ENCODE data around the gene GZF1.

The GZF1 gene

DNA sequence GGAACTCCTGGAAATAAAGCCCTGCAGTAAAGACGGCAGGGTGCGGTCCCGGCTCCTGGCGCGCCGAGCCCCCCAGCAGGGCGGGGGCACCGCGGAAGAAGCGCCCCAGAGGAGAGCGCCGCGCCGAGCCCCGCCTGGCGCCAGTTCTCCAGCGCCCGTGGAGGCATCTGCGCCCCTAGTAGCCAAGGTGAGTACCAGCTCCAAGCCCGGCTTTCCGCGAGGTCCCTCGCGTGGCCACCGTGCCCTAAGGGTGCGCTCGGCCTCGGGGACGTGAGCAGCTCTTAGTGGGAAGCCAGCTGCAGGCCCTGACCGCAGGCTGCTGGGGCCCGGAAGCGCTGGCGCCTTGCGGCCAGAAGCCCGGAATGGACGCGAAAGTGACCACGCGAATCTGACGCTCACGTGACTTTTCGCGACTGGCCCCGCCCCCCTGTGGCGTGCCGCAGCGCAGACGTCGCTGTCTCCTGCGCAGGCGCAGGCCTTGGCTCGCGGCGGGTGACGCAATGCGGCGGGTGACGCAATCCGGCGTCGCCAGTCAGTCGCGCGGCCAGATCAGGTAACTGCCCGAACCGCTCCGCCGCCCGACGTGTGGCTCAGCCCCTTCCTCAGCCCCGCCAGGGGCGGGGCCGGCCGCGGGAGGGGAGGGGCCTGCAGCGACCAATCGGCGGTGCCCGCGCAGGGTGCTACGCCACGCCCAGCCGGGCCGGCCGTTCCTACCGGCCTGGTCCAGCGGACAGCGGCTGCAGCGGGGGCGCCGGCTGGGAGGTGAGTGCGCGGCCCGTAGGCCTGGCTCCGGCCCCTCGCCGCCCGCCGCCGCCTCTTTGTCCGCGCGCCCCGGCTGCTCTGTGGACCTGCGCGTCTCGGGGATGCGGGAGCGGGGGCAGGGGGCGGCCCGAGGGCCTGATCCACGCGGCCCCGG lies at the start of gene GZF1:
Gene GZF1 (plus strand): TSS at position 707 of the 916 bp plus-strand sequence. CDS start 2,202 bp downstream, outside the sequence.
- DNase-seq: peak; percentile 95 to 97

GRCh38 chr20:23313271-23313670 lies 48.7 kb upstream of the GZF1 start:
- DNase-seq: no peak

DNA sequence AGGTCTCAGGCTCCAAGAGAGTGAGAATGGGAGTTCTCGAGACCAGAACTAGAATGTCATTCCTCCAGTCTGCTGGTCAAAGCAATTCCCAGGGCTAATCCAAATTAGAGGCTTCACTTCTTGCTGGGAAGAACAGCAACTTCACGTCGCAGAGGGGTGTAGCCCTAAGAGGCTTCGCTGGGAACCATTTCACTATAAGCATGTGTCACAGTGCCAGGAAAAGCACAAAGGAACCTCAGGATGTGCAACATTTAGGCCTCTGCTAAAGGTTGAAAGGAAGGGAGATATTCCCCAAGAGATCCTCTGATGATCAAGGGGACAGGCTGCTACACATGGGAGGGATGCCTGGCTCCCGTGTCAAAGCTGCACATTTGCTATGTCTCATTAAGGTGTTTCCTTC lies 47.3 kb upstream of the GZF1 start:
- no peak for DNase-seq

GRCh38 chr20:23315099-23315498 lies 46.9 kb upstream of the GZF1 start:
- DNase-seq: no peak

DNA sequence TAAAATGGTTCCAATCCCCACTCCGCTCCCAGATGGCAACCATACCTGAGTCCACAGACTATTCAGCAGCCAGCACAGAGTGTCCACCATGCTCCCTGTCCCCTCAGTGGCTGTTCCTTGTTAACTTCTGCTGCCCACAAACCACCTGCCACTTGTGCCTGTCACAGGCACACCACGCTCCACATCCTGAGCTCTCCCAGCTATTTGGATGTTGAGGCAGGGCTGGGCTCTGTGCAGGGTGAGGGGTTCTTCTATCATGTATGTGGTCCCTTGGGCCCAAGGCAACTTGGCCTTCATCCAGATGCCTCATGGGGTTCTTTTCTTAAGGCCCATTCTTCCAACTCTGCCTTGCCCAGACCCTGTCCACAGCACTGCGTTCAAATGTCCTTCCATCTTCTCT lies 45.4 kb upstream of the GZF1 start:
- DNase-seq: no peak

DNA sequence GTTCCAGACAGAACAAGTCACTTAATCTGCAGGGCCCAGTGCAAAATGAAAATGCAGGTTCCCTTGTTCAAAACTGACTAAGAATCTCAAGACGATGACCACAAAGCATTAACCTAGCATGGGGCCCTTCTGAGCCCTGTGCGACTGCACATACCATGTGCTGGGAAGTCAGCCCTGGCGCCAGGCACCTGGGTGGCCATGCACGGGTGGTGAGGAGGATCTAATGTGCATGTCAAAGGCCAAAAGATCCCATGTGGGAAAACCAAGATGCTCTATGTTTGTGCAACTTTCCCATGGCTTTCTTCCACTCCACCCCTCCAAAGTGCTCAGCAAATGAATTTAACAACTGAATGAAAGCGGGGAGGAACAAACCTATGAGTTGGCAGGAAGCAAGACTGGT lies 44.9 kb upstream of the GZF1 start:
- no peak for DNase-seq

DNA sequence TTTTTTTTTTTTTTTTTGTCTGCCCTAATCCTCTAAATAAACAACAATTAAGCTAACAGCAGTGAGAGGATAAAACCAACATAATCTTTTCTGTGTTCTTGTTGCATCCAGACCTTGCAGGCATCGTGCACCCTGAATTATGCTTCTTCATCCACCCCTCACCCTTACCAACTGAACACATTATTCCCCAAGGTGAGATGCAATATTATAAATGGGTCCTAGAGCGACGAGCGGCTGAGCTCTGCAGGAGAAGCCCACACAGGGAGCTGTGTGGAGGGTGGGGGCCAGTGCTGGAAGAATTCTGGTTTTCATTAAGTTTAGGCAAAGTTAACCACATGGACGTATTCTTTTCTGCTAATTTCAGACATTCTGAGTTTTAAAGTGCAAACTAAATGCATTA lies 43.6 kb upstream of the GZF1 start:
- no peak for DNase-seq

DNA sequence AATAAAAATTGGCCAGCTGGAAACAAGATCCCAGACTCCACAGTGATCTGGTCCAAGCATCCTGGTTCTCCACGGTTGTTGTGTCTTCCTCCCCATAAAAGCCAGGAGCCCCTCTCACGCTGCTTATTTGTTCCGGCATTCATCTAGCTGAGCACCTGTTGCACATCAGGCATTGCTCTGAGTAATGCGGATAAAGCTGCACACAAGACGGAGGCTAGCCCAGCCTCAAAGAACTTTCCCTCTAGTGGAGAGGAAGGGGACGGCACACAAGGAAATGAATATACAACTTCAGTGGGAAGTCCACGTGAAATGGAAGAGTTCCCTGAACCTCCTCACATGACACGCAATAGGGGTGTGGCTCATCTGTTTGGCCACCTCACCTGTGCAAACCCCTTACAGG lies 41.7 kb upstream of the GZF1 start:
- DNase-seq: no peak

- no peak for DNase-seq
Observed at GRCh38 chr20:23325107-23325506, 36.9 kb upstream of the GZF1 start.

GRCh38 chr20:23326774-23327173 lies 35.2 kb upstream of the GZF1 start:
- no peak for DNase-seq

DNA sequence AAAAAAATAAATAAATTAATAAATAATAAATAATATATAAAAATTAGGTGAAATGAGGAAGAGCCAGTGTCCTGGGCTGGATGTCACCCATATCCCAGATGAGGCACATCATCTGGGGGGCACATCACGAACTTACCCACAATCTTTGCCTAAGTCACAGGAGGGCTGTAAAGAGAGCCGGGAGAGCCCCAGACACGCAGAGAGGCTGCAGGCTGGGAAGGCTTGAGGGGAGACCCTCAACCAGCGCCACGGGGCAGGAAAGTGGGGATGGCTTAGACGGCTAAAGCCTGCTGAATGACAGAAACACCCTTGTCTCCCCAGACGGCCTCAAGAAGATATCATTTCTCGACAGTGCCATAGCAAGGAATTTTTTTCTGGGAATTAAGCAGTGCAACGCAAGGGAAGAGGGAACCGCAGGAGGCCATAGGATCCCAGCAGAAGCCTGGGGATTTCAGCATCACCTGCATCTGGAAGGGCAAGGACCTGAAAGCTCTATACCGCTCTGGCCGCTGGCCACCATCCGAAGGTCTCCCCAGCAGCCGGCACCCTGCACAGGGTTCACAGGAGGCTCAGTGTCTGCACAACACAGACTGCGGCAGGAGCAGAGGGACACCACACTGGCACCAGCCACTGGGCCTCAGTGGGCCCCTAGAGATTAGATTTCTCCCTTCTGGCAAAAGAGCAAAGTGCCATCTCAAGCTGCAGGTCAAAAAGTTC lies 34.2 kb upstream of the GZF1 start:
- no peak for DNase-seq

DNA sequence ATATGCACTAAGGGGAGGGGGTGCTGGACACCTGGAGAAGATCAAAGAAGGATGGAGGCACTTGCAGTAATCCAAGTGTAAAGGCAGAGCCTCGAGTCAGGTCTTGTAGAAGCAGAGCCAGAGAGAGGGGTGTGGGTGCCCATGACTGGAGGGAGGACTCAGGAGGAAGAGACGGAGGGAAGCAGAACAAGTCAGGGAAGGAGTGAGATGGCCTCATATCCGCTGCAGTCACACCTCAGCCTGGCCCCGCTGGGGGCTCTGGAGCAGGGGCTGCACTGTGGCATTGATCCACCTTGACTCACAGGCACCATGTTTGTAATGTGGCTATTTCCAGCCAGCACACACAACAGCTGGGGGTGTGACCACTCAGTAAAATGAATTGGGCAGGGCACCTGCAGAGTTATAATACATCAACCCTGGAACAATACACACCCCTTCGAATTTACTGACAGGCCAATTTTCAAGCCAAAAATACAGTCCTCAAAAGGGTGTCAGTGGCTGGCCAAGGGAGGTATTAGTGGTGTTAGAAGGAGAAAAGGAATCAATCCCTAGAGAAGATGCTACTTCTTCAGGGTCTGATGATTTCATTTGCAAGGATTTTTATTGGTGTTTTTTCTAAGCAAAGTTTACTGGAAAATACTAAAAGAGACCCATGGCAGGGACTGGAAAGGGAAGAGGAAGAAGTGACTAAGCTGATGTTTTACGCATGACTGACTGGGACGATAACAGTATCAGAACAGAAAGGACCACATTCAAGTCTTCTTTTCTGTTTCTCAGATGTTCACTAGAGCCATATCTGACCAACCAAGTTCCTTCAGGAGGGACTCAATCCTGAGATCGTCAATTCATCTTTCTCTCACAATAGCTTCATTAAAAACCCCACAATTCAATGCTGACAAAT lies 30.3 kb upstream of the GZF1 start:
- DNase-seq: no peak

GRCh38 chr20:23332467-23332866 lies 29.5 kb upstream of the GZF1 start:
- DNase-seq: no peak

GRCh38 chr20:23334111-23334510 lies 27.9 kb upstream of the GZF1 start:
- no peak for DNase-seq

DNA sequence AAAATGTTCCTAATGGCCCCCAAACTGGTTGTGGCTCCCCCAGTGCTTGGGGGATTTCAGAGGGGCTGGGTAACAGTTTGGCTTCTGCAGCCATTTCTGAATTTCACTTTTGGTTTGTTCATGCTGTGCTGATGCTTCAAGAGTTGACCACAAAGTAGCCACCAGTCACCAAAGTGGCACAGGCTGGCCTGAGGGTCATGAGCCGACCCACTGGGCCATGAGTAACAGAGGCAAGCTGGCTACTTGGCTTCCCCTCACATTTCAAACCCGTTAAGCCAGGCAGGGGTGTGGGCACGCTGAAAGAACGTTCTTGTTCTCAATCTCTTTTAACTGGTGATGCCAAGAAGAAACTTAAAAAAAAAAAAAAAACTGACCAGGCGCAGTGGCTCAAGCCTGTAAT lies 26.5 kb upstream of the GZF1 start:
- no peak for DNase-seq

DNA sequence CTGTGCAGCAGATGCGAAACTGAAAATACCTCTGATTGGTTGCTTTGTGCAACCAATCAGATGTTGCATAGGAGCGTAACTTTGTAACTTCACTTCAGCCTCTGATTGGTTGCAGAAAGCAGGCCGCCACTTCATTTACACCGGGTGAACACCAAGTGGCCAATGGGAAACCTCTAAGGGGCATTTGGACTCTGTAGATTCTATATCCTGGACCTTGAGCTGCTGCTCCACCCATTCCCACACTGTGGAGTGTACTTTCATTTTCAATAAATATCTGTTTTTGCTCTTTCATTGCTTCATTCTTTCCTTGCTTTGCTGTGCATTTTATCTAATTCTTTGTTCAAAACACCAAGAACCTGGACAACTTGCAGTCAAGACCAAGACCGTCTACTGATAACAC lies 25.5 kb upstream of the GZF1 start:
- no peak for DNase-seq

DNA sequence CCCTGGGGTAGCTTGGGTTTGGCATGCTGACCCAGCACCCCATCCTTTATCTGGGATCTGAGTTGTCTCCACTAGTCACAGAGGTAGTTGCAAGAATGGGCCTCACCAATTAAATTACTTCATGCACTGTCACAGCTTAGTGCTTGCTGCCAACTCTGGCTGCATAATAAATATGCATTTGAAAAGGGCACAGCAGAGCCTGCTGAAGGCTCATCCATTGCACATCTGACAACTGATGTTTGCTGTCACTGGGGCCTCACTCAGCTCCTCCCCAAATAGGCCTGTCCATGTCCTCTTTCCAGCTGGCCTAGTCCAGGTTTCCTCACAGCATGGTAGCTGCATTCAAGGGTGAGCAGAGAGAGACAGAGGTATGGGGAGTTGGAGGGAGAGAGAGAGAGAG lies 24.7 kb upstream of the GZF1 start:
- no peak for DNase-seq

DNA sequence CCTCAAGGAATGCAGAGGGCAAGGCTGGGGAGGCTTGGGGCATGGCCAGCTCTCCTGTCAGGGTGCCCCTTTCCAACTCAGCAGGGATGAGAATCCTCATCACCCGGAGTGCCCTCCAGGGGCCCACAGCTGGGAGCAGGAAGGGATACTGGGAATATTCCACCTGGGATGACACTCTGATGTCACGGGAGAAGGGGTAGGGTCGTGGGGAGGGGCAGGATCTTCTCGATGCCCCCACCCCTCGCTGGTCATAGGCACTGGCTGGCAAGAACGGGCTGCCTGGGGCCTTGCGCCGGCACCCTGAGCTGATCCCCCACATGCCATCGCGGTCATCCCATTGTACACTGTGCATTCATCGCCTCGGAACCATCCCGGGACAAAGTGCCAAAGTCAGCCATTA lies 22.0 kb upstream of the GZF1 start:
- no peak for DNase-seq

DNA sequence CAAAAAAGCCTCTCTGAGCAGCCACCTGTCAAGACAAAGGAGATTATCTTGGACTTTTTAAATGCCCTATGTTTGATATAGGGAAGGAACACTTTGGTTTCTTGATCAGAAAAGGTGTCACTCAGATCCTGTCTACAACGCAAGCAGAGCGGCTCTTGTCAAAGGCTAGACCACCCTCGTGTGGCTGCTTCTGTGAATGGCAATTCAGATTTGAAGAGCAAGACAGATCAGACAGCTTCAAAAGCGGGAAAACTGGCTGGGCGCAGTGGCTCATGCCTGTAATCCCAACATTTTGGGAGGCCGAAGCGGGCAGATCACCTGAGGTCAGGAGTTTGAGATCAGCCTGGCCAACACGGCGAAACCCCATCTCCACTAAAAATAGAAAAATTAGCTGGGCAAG lies 21.5 kb upstream of the GZF1 start:
- peak; percentile 35 to 72 for DNase-seq

- DNase-seq: no peak
Observed at GRCh38 chr20:23341073-23341472, 20.9 kb upstream of the GZF1 start.

DNA sequence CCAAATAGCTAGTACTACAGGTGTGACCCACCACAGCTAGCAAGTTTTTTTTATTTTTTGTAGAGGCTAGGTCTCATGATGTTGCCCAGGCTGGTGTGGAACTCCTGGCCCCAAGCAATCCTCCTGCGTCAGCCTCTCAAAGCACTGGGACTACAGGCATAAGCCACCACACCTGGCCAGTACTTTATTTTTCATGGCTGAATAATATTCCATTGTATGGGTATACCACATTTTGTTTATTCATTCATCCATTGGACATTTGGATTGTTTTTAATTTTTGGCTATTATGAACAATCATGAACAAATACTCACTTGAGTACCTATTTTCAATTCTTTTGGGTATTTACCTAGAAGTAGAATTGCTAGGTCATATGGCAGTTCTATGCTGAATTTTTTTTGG lies 18.4 kb upstream of the GZF1 start:
- no peak for DNase-seq

DNA sequence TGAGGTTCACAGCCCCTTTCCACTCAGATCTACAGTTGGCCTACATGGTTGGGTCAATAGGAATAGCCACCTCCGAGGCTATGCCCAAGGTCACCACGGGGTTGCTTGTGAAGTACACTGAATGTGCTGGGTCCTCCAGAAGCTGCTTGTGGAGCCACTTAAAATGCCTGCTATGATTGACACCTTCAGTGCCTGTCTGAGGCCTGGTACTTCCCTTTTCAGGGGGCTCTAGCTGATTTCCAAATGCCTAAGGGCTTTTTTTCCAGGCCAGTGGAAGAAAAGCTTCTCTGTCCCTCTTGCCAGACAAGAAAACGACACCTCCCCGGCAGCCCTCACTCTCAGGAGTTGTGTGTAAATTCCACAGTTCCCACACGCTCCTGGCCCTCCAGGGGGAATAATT lies 17.6 kb upstream of the GZF1 start:
- no peak for DNase-seq

GRCh38 chr20:23346002-23346401 lies 16.0 kb upstream of the GZF1 start:
- no peak for DNase-seq
